Measurements from ENCODE around the gene SPRED3.

SPRED3 gene

DNA sequence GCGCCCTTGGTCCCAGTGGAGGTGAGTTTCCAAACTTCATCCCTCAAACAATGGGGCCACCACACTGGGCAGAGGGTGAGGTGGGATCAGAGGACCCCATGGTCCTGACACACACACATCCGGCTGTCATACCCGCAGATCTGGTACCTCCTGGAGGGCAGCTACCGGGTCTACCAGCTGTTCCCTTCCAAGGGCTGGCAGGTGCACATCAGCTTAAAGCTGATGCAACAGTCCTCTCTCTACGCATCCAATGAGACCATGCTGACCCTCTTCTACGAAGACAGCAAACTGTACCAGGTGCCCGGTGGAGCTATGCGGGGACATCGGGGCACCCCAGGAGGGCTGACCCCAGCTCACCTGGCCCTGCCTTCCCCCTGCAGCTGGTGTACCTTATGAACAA lies 28.1 kb upstream of the SPRED3 start:
- no peaks in the 10 kb centered on the region for H3K9me3 ChIP-seq (ENCODE audit: insufficient read depth, low read depth, low read length)
- no peaks in the 10 kb centered on the region for H3K36me3 ChIP-seq (ENCODE audit: insufficient read depth, low read length)
- TF ChIP-seq, protein P1, sequence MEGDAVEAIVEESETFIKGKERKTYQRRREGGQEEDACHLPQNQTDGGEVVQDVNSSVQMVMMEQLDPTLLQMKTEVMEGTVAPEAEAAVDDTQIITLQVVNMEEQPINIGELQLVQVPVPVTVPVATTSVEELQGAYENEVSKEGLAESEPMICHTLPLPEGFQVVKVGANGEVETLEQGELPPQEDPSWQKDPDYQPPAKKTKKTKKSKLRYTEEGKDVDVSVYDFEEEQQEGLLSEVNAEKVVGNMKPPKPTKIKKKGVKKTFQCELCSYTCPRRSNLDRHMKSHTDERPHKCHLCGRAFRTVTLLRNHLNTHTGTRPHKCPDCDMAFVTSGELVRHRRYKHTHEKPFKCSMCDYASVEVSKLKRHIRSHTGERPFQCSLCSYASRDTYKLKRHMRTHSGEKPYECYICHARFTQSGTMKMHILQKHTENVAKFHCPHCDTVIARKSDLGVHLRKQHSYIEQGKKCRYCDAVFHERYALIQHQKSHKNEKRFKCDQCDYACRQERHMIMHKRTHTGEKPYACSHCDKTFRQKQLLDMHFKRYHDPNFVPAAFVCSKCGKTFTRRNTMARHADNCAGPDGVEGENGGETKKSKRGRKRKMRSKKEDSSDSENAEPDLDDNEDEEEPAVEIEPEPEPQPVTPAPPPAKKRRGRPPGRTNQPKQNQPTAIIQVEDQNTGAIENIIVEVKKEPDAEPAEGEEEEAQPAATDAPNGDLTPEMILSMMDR (conservative IDR thresholded peaks at IDR 0.05; ENCODE audit: low read length) = no peak
- TF ChIP-seq EZH2phosphoT487 (IDR thresholded peaks at IDR 0.05; ENCODE audit: borderline replicate concordance) = no peak
- no peaks in the 10 kb centered on the region for H3K9me2 ChIP-seq (replicated peaks; ENCODE audit: low read depth, low read length)
- no peaks in the 10 kb centered on the region for H3K4me1 ChIP-seq (ENCODE audit: insufficient read depth, low read length, poor library complexity, severe bottlenecking)
- no peak overlapping the region for H2AFZ ChIP-seq (ENCODE audit: low read length)
- H4K20me1 ChIP-seq (ENCODE audit: insufficient read depth, low read length, poor library complexity, severe bottlenecking) = no peaks in the 10 kb centered on the region
- no peaks in the 10 kb centered on the region for H3K27me3 ChIP-seq (ENCODE audit: insufficient read depth, low read length, poor library complexity, severe bottlenecking)
- H3F3A ChIP-seq (ENCODE audit: low read depth) = no peaks in the 10 kb centered on the region
- H3K9ac ChIP-seq (ENCODE audit: low read depth, low read length, poor library complexity, severe bottlenecking) = no peak overlapping the region
- no peaks in the 10 kb centered on the region for H3K79me2 ChIP-seq (ENCODE audit: insufficient read depth, low read length)
- no peak overlapping the region for H3K4me2 ChIP-seq (ENCODE audit: low read depth, low read length, poor library complexity, severe bottlenecking)
- H3K4me3 ChIP-seq (ENCODE audit: low read length, poor library complexity, severe bottlenecking) = no peak overlapping the region

GRCh38 chr19:38360839-38361631 lies 27.5 kb upstream of the SPRED3 start:
- no peaks in the 10 kb centered on the region for H3K36me3 ChIP-seq (ENCODE audit: insufficient read depth, low read length)
- no peaks in the 10 kb centered on the region for H3K4me1 ChIP-seq (ENCODE audit: insufficient read depth, low read length, poor library complexity, severe bottlenecking)
- no peak overlapping the region for H3K9ac ChIP-seq (ENCODE audit: low read depth, low read length, poor library complexity, severe bottlenecking)
- no peak overlapping the region; the same call in 1 of the 2 replicates for H2AFZ ChIP-seq (ENCODE audit: low read length)
- no peaks in the 10 kb centered on the region for H3K9me3 ChIP-seq (ENCODE audit: insufficient read depth, low read depth, low read length)
- H3K79me2 ChIP-seq (ENCODE audit: insufficient read depth, low read length) = no peaks in the 10 kb centered on the region
- peak overlapping the region; percentile 67 for H3K4me2 ChIP-seq (ENCODE audit: low read depth, low read length, poor library complexity, severe bottlenecking)
- no peaks in the 10 kb centered on the region for H3K27me3 ChIP-seq (ENCODE audit: insufficient read depth, low read length, poor library complexity, severe bottlenecking)
- no peaks in the 10 kb centered on the region for H3F3A ChIP-seq (ENCODE audit: low read depth)
- TF ChIP-seq EZH2phosphoT487 (IDR thresholded peaks at IDR 0.05; ENCODE audit: borderline replicate concordance) = no peak
- TF ChIP-seq, protein P1 (conservative IDR thresholded peaks at IDR 0.05; ENCODE audit: low read length) = no peak
- no peaks in the 10 kb centered on the region for H3K9me2 ChIP-seq (replicated peaks; ENCODE audit: low read depth, low read length)
- peak overlapping the region; percentile 70 for H3K4me3 ChIP-seq (ENCODE audit: low read length, poor library complexity, severe bottlenecking)
- no peaks in the 10 kb centered on the region for H4K20me1 ChIP-seq (ENCODE audit: insufficient read depth, low read length, poor library complexity, severe bottlenecking)

DNA sequence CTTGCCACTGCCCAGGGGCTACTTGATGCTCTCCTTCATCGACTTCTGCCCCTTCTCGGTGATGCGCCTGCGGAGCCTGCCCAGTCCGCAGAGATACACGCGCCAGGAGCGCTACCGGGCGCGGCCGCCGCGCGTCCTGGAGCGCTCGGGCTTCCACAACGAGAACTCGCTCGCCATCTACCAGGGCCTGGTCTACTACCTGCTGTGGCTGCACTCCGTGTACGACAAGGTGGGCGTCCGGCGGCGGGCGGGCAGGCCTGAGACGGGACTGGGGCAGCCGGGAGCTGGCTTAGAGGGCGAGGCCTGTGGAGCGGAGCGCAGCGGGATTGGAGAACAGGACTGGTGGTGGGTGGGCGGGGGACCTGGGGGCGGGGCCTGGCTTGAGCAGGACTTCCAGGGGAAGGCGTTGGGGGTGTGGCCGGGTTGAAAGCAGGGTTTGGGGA lies 26.8 kb upstream of the SPRED3 start:
- TF ChIP-seq, protein P1 (conservative IDR thresholded peaks at IDR 0.05; ENCODE audit: low read length) = no peak
- TF ChIP-seq EZH2phosphoT487 (IDR thresholded peaks at IDR 0.05; ENCODE audit: borderline replicate concordance) = no peak
- no peaks in the 10 kb centered on the region for H3K9me3 ChIP-seq (ENCODE audit: insufficient read depth, low read depth, low read length)
- H3K4me3 ChIP-seq (ENCODE audit: low read length, poor library complexity, severe bottlenecking) = peak overlapping the region; percentile 70
- H3K9me2 ChIP-seq (replicated peaks; ENCODE audit: low read depth, low read length) = no peaks in the 10 kb centered on the region
- H3K4me2 ChIP-seq (ENCODE audit: low read depth, low read length, poor library complexity, severe bottlenecking) = peak overlapping the region; percentile 67
- H3F3A ChIP-seq (ENCODE audit: low read depth) = no peaks in the 10 kb centered on the region
- no peaks in the 10 kb centered on the region for H3K36me3 ChIP-seq (ENCODE audit: insufficient read depth, low read length)
- H3K79me2 ChIP-seq (ENCODE audit: insufficient read depth, low read length) = no peaks in the 10 kb centered on the region
- H3K4me1 ChIP-seq (ENCODE audit: insufficient read depth, low read length, poor library complexity, severe bottlenecking) = no peaks in the 10 kb centered on the region
- no peak overlapping the region for H3K9ac ChIP-seq (ENCODE audit: low read depth, low read length, poor library complexity, severe bottlenecking)
- H4K20me1 ChIP-seq (ENCODE audit: insufficient read depth, low read length, poor library complexity, severe bottlenecking) = no peaks in the 10 kb centered on the region
- H2AFZ ChIP-seq (ENCODE audit: low read length) = peak overlapping the region; percentile 92
- H3K27me3 ChIP-seq (ENCODE audit: insufficient read depth, low read length, poor library complexity, severe bottlenecking) = no peaks in the 10 kb centered on the region
